Natural killer cell (primary cell): Measurements from ENCODE around the gene RRP1. TPM values are rescaled to one million over a fixed set of nuclear protein-coding genes. Genes with fewer than 3 reads are reported as not detected.
A peak's percentile ranks its signal among the peaks of the same experiment; 100 is the strongest.

Experiments
- ATAC-seq, 3 donors: fragments of 150-1000 bp in 2 of 3; fragments of 200-7000 bp in 1 of 3; cut with Tn5 transposase; 1 replicate in 1 of 3; 2 replicates in 2 of 3; pipeline ENCODE4 v1.10.0; 2021; ENCODE audit warnings: mild to moderate bottlenecking in 2 of 3, moderate library complexity in 2 of 3
- DNase-seq, 2 donors: peaks; one replicate each; pipeline versions ENCODE4 v3.0.0 to v3.0.0-alpha.2; 2013 to 2021; ENCODE audit warnings: mixed read lengths in 1 of 2
- H3K27ac ChIP-seq: one replicate; pipeline ENCODE4 v1.5.1; 2013; ENCODE audit warnings: mild to moderate bottlenecking, low read length
- H3K27me3 ChIP-seq: one replicate; pipeline ENCODE4 v1.6.1; 2013; ENCODE audit warnings: low read length; ENCODE audit not compliant: control insufficient read depth, insufficient read depth
- H3K36me3 ChIP-seq: one replicate; pipeline ENCODE4 v1.6.1; 2013; ENCODE audit warnings: low read length; ENCODE audit not compliant: control insufficient read depth, insufficient read depth
- H3K4me1 ChIP-seq: one replicate; pipeline ENCODE4 v1.6.1; 2013; ENCODE audit warnings: low read length; ENCODE audit not compliant: control insufficient read depth, insufficient read depth
- H3K4me3 ChIP-seq: one replicate; pipeline ENCODE4 v1.5.1; 2013; ENCODE audit warnings: low read length
- H3K9me3 ChIP-seq: one replicate; pipeline ENCODE4 v1.6.1; 2013; ENCODE audit warnings: low read length; ENCODE audit not compliant: control insufficient read depth, insufficient read depth
- H3K27ac Mint-ChIP-seq, 2 donors: one replicate each; pipeline ENCODE4 v1.8.0; 2022; ENCODE audit warnings: mild to moderate bottlenecking in 2 of 2, mixed read lengths in 2 of 2, moderate library complexity in 1 of 2
- H3K27me3 Mint-ChIP-seq, 2 donors: one replicate each; pipeline ENCODE4 v1.8.0; 2022; ENCODE audit warnings: low read depth in 2 of 2, mixed read lengths in 2 of 2
- H3K36me3 Mint-ChIP-seq: one replicate; pipeline ENCODE4 v1.8.0; 2022; ENCODE audit warnings: mixed read lengths
- H3K4me1 Mint-ChIP-seq, 2 donors: one replicate each; pipeline ENCODE4 v1.8.0; 2022; ENCODE audit warnings: mixed read lengths in 2 of 2
- H3K4me3 Mint-ChIP-seq: one replicate; pipeline ENCODE4 v1.8.0; 2022; ENCODE audit warnings: mild to moderate bottlenecking, moderate library complexity, mixed read lengths
- H3K9me3 Mint-ChIP-seq, 2 donors: one replicate each; pipeline ENCODE4 v1.8.0; 2022; ENCODE audit warnings: mixed read lengths in 2 of 2
- WGBS: methylation state at CpG from one replicate; pipeline ENCODE4 v1.1.7; 2013; ENCODE audit warnings: missing lambda C conversion rate; ENCODE audit not compliant: insufficient coverage; 5-methylcytosine and 5-hydroxymethylcytosine counted together
- intact Hi-C: fragments of 100-400 bp; cut with micrococcal nuclease; formaldehyde crosslinking; loops from one replicate; pipeline ENCODE4 v1.14.2; 2022
- total RNA-seq, 4 donors: library from RNA; stranded (reverse); fragments of 120-200 nt in 1 of 4; gene quantifications; one replicate each; pipeline versions ENCODE4 v1.2.3 to v1.2.4, GENCODE V29; 2013 to 2022
- TF ChIP-seq, protein P1 (sequence below): fragments of 200-600 bp; IDR thresholded peaks from one replicate; pipeline ENCODE4 v1.8.0; 2022; ENCODE audit warnings: antibody characterized with exemption

Gene RRP1
- total RNA-seq, 3 donors from 2014 or later (not counting 1 experiment from before 2014, with no cell fraction given): 15.7 to 24.6 (median 23.7) TPM

DNA sequence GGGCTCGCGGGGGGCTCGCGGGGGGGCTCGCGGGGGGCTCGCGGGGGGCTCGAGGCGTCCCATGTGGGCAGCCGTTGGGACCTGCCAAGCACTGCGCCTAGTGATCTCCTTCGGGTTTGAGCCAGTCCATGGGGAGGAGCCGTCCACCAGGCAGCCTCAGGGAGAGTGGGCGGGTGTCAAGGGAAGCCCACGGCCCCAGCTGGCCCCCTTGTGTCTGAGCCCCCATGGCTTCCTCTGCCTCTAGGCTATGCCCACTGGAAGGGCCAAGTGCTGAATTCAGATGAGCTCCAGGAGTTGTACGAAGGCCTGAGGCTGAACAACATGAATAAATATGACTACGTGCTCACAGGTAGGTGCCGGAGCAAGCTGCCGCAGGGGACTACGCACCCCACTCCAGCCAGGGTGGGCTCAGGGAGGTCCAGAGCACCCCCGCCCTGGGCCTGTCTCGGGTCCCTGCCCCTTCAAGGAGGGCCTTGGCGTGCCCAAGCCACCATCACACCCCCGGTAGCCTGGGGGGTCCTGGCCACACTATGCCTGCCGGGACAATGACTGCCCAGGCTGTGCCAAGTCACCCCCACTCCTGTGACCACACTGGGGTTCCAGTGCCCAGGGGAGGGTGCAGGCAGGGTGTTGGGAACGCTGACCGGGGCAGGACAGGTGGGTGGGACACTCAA, 47.8 kb upstream of the RRP1 start:
- no peak overlapping the region for H3K27ac ChIP-seq
- Mint-ChIP-seq H3K27ac (no peak overlapping the region), H3K36me3 (no peaks in the 10 kb centered on the region), H3K27me3 (no peaks in the 10 kb centered on the region), H3K4me3 (no peak overlapping the region), H3K9me3 (no peaks in the 10 kb centered on the region), H3K4me1 (peaks cover 9 to 10% of the 10 kb centered on the region in 2 donors)
- H3K36me3 ChIP-seq: peaks cover 24% of the 10 kb centered on the region
- H3K9me3 ChIP-seq: no peaks in the 10 kb centered on the region
- TF ChIP-seq, protein P1, sequence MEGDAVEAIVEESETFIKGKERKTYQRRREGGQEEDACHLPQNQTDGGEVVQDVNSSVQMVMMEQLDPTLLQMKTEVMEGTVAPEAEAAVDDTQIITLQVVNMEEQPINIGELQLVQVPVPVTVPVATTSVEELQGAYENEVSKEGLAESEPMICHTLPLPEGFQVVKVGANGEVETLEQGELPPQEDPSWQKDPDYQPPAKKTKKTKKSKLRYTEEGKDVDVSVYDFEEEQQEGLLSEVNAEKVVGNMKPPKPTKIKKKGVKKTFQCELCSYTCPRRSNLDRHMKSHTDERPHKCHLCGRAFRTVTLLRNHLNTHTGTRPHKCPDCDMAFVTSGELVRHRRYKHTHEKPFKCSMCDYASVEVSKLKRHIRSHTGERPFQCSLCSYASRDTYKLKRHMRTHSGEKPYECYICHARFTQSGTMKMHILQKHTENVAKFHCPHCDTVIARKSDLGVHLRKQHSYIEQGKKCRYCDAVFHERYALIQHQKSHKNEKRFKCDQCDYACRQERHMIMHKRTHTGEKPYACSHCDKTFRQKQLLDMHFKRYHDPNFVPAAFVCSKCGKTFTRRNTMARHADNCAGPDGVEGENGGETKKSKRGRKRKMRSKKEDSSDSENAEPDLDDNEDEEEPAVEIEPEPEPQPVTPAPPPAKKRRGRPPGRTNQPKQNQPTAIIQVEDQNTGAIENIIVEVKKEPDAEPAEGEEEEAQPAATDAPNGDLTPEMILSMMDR: no peak
- ATAC-seq: no peak
- H3K4me1 ChIP-seq: peaks cover 15% of the 10 kb centered on the region
- H3K4me3 ChIP-seq: no peak overlapping the region
- H3K27me3 ChIP-seq: no peaks in the 10 kb centered on the region
- no peak for DNase-seq
- intact Hi-C loops: loop anchor here (2.0 kb wide), 1 partner anchor 21 kb away; no protein-coding TSS in a partner anchor
- 75% methylated on average over 28 of the region's 28 CpGs for WGBS

DNA sequence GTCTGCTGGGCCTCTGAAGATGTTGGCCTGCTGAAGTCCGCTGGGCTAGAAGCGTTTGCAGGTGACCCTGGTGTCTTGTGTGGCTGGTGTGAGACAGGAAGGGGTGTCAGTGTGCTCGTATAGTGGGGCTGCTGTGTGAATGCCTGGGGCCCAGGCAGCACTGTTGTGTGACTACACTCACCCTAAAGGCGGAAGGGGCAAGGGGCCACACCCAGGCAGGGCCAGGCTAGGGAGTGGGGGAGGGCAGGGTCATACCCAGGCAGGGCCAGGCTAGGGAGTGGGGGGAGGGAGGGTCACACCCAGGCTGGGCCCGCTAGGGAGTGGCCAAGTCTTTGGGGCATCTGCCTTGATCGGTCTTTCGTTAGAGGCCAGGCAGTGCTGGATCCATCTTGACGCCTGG, 45.4 kb upstream of the RRP1 start:
- ATAC-seq (peak in 2 of 3 donors; percentile 33 to 58), DNase-seq (no peak)
- Mint-ChIP-seq H3K9me3 (no peaks in the 10 kb centered on the region), H3K27ac (peak overlapping the region in 1 of 2 donors; percentile 14), H3K4me3 (peak overlapping the region; percentile 35), H3K4me1 (peaks cover 9 to 10% of the 10 kb centered on the region in 2 donors), H3K27me3 (no peaks in the 10 kb centered on the region), H3K36me3 (no peaks in the 10 kb centered on the region)
- peaks cover 27% of the 10 kb centered on the region for H3K36me3 ChIP-seq
- H3K4me1 ChIP-seq: peaks cover 15% of the 10 kb centered on the region
- no peaks in the 10 kb centered on the region for H3K9me3 ChIP-seq
- WGBS: 86% methylated on average over 8 of the region's 8 CpGs
- TF ChIP-seq, protein P1: no peak
- no peak overlapping the region for H3K4me3 ChIP-seq
- no peak overlapping the region for H3K27ac ChIP-seq
- H3K27me3 ChIP-seq: no peaks in the 10 kb centered on the region
- intact Hi-C loops: loop anchor here (2.0 kb wide), 1 partner anchor 19 kb away; no protein-coding TSS in a partner anchor

DNA sequence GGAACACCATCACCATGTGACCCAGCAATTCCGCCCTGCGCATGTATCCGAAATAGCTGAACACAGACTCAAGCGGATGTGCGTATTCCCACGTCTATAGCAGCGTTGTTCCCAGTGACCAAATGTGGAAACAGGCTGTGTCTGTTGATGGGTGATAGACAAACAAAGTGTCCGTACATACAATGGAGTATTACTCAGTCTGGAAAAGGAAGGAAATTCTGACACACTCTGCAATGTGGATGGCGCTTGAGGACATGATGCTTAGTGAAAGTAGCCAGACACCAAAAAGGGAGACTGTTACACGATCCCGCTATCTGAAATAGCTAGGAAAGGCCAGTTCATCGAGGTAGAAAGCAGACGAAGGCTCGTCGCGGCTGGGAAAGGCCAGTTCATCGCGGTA, 44.7 kb upstream of the RRP1 start:
- ATAC-seq (no peak), DNase-seq (no peak)
- Histone ChIP-seq H3K36me3 (peaks cover 27% of the 10 kb centered on the region), H3K9me3 (no peaks in the 10 kb centered on the region), H3K27me3 (no peaks in the 10 kb centered on the region), H3K27ac (no peak overlapping the region), H3K4me3 (no peak overlapping the region), H3K4me1 (peaks cover 20% of the 10 kb centered on the region)
- H3K36me3 Mint-ChIP-seq: no peaks in the 10 kb centered on the region
- WGBS: 98% methylated on average over 18 of the region's 18 CpGs
- peak overlapping the region in 1 of 2 donors; percentile 32 for H3K27ac Mint-ChIP-seq
- no peaks in the 10 kb centered on the region for H3K9me3 Mint-ChIP-seq
- H3K27me3 Mint-ChIP-seq: no peaks in the 10 kb centered on the region
- no peak overlapping the region for H3K4me3 Mint-ChIP-seq
- TF ChIP-seq, protein P1: no peak
- peaks cover 5 to 13% of the 10 kb centered on the region in 2 donors for H3K4me1 Mint-ChIP-seq
- intact Hi-C loops: no loop called here
